SK-N-SH (cell line): ENCODE data around the gene TMEM92. TPM values are rescaled to one million over a fixed set of nuclear protein-coding genes. Genes with fewer than 3 reads are reported as not detected.

Experiments
- CTCF ChIA-PET: fragments of 300-600, 350-600 bp; formaldehyde crosslinking; extraction: SDS; loops from one replicate; lab custom pipeline; 2021; lab: Yijun Ruan, JAX
- POLR2A ChIA-PET: fragments of 350-600 bp; sonication (Branson Sonifier 250); formaldehyde crosslinking; extraction: SDS; loops from one replicate; lab custom pipeline; 2020; ENCODE audit warnings: antibody characterized with exemption, inconsistent platforms; lab: Yijun Ruan, JAX
- DNase-seq: peaks from one replicate; pipeline ENCODE4 v3.0.0; 2012
- H2AFZ ChIP-seq: fragments of 200-600 bp; sonication (generic); 2 replicates; pipeline ENCODE4 v1.8.1; 2016; ENCODE audit warnings: antibody characterized with exemption, mild to moderate bottlenecking, low read depth
- H3F3A ChIP-seq: fragments of 200-600 bp; sonication (generic); replicated peaks from 2 replicates; pipeline ENCODE3; 2016; ENCODE audit warnings: antibody characterized with exemption, mild to moderate bottlenecking; ENCODE audit not compliant: insufficient read depth
- H3K27ac ChIP-seq, 2 experiments: fragments of 200-500 bp in 1 of 2; fragments of 200-600 bp in 1 of 2; sonication (Bioruptor generic) in 1 of 2; sonication (generic), shearing (Covaris generic) in 1 of 2; 2 replicates each; pipeline versions ENCODE4 v1.5.1 to v1.6.1; 2014 to 2016; ENCODE audit warnings: low read depth in 2 of 2, inconsistent platforms in 1 of 2, low read length in 1 of 2, mild to moderate bottlenecking in 1 of 2, mixed read lengths in 1 of 2
- H3K27me3 ChIP-seq: fragments of 200-600 bp; sonication (generic), shearing (Covaris generic); 2 replicates; pipeline ENCODE4 v1.6.1; 2016; ENCODE audit warnings: mixed run types; ENCODE audit not compliant: insufficient read depth
- H3K36me3 ChIP-seq, 2 experiments: fragments of 200-500 bp in 1 of 2; fragments of 200-600 bp in 1 of 2; sonication (Bioruptor generic) in 1 of 2; sonication (generic) in 1 of 2; replicated peaks in 1 of 2; 2 replicates each; pipeline versions ENCODE3 to v1.5.1; 2014 to 2016; ENCODE audit warnings: low read length in 1 of 2, mild to moderate bottlenecking in 1 of 2; ENCODE audit not compliant: insufficient read depth in 2 of 2, control insufficient read depth in 1 of 2
- H3K4me1 ChIP-seq, 2 experiments: fragments of 200-500 bp in 1 of 2; fragments of 200-600 bp in 1 of 2; sonication (Bioruptor generic) in 1 of 2; sonication (generic), shearing (Covaris generic) in 1 of 2; 2 replicates each; pipeline versions ENCODE4 v1.5.1 to v1.6.1; 2014 to 2016; ENCODE audit warnings: low read depth in 1 of 2, low read length in 1 of 2, mixed run types in 1 of 2; ENCODE audit not compliant: insufficient read depth in 2 of 2, control insufficient read depth in 1 of 2
- H3K4me2 ChIP-seq: fragments of 200-600 bp; sonication (generic), shearing (Covaris generic); 2 replicates; pipeline ENCODE4 v1.6.1; 2017; ENCODE audit warnings: mixed run types
- H3K4me3 ChIP-seq, 2 experiments: fragments of 200-500 bp in 1 of 2; fragments of 200-600 bp in 1 of 2; sonication (Bioruptor generic) in 1 of 2; sonication (generic), shearing (Covaris generic) in 1 of 2; 2 replicates each; pipeline versions ENCODE4 v1.5.1 to v1.8.1; 2014 to 2016; ENCODE audit warnings: low read depth in 2 of 2, inconsistent platforms in 1 of 2, low read length in 1 of 2, mild to moderate bottlenecking in 1 of 2, mixed read lengths in 1 of 2, moderate library complexity in 1 of 2
- H3K79me2 ChIP-seq: fragments of 200-600 bp; sonication (generic); 2 replicates; pipeline ENCODE4 v1.8.1; 2017; ENCODE audit warnings: mild to moderate bottlenecking; ENCODE audit not compliant: insufficient read depth
- H3K9ac ChIP-seq: fragments of 200-600 bp; sonication (generic); 2 replicates; pipeline ENCODE4 v1.6.1; 2017; ENCODE audit warnings: mixed run types
- H3K9me2 ChIP-seq: fragments of 200-600 bp; sonication (generic); 2 replicates; pipeline ENCODE4 v1.6.1; 2017; ENCODE audit warnings: mixed run types
- H3K9me3 ChIP-seq: fragments of 200-600 bp; sonication (generic); 2 replicates; pipeline ENCODE4 v1.6.1; 2017; ENCODE audit warnings: mixed run types, mild to moderate bottlenecking, moderate library complexity
- H4K20me1 ChIP-seq: fragments of 200-600 bp; sonication (generic); 2 replicates; pipeline ENCODE4 v1.6.1; 2017; ENCODE audit warnings: mild to moderate bottlenecking, mixed run types; ENCODE audit not compliant: insufficient read depth
- CHD2 ChIP-seq: fragments of 150-350 bp; IDR thresholded peaks from 2 replicates; pipeline ENCODE4 v1.6.1; 2018; ENCODE audit warnings: low read length; ENCODE audit not compliant: partially characterized antibody
- ELF1 ChIP-seq: IDR thresholded peaks from 2 replicates; pipeline ENCODE4 v1.4.0; 2012
- EZH2phosphoT487 ChIP-seq: fragments of 200-600 bp; sonication (generic); IDR thresholded peaks from 2 replicates; pipeline ENCODE4 v1.6.1; 2017; ENCODE audit warnings: low read depth, mixed run types, mild to moderate bottlenecking, antibody characterized with exemption, moderate library complexity, borderline replicate concordance
- FOSL2 ChIP-seq: IDR thresholded peaks from 2 replicates; pipeline ENCODE4 v1.4.0; 2012; ENCODE audit warnings: low read depth, mild to moderate bottlenecking, moderate library complexity, borderline replicate concordance
- FOXJ3 ChIP-seq: sonication (generic); formaldehyde crosslinking; IDR thresholded peaks from 2 replicates; pipeline ENCODE4 v1.5.1; 2020; ENCODE audit warnings: mild to moderate bottlenecking, missing genetic modification reagents
- GABPA ChIP-seq: IDR thresholded peaks from 2 replicates; pipeline ENCODE4 v1.4.0; 2012; ENCODE audit warnings: low read depth, mild to moderate bottlenecking
- MAX ChIP-seq: IDR thresholded peaks from 2 replicates; pipeline ENCODE4 v1.4.0; 2012; ENCODE audit warnings: low read depth
- PBX3 ChIP-seq: IDR thresholded peaks from 2 replicates; pipeline ENCODE4; 2012
- POLR2AphosphoS5 ChIP-seq: IDR thresholded peaks from 2 replicates; pipeline ENCODE4 v1.6.1; 2012; ENCODE audit warnings: low read depth, low read length
- RAD21 ChIP-seq: IDR thresholded peaks from 2 replicates; pipeline ENCODE4 v1.6.1; 2012; ENCODE audit warnings: mild to moderate bottlenecking, low read length
- RCOR1 ChIP-seq: fragments of 150-350 bp; IDR thresholded peaks from 2 replicates; pipeline ENCODE4 v1.6.1; 2017; ENCODE audit warnings: antibody characterized with exemption, low read length
- REST ChIP-seq: IDR thresholded peaks from 2 replicates; pipeline ENCODE4 v1.6.1; 2012; ENCODE audit warnings: mild to moderate bottlenecking, low read depth, low read length, moderate library complexity
- RXRA ChIP-seq: IDR thresholded peaks from 2 replicates; pipeline ENCODE4 v1.4.0; 2012; ENCODE audit warnings: low read depth, mild to moderate bottlenecking, borderline replicate concordance
- TAF1 ChIP-seq: IDR thresholded peaks from 2 replicates; pipeline ENCODE4 v1.6.1; 2012; ENCODE audit warnings: low read depth, mild to moderate bottlenecking, low read length, moderate library complexity, borderline replicate concordance
- TCF12 ChIP-seq: IDR thresholded peaks from 2 replicates; pipeline ENCODE4 v1.4.0; 2012
- USF1 ChIP-seq: IDR thresholded peaks from 2 replicates; pipeline ENCODE4 v1.4.0; 2012; ENCODE audit warnings: low read depth, borderline replicate concordance
- YY1 ChIP-seq: IDR thresholded peaks from 2 replicates; pipeline ENCODE4 v1.4.0; 2012; ENCODE audit warnings: low read depth, mild to moderate bottlenecking
- ZBTB33 ChIP-seq: IDR thresholded peaks from 2 replicates; pipeline ENCODE4 v1.4.0; 2012; ENCODE audit warnings: low read depth, borderline replicate concordance
- WGBS: methylation state at CpG from one replicate; pipeline ENCODE4 v1.1.6; 2017; ENCODE audit warnings: low lambda C conversion rate; 5-methylcytosine and 5-hydroxymethylcytosine counted together
- polyA plus RNA-seq, 3 experiments: library from polyadenylated mRNA; depleted of rRNA; stranded (reverse); fragments of >200 nt; gene quantifications; 2 replicates each; pipeline ENCODE4 v1.2.3, GENCODE V29; 2012

TMEM92 gene
- polyA plus RNA-seq, 1 of the 3 experiments (the other 2 are of a cell fraction): 0.46 TPM

- TF ChIP-seq PBX3: no peak
- TF ChIP-seq REST: no peak
- TF ChIP-seq ELF1: no peak
- no peak for TF ChIP-seq RXRA
- no peak for TF ChIP-seq USF1
- TF ChIP-seq EZH2phosphoT487: no peak
- no peak for TF ChIP-seq FOXJ3
- no peak for TF ChIP-seq TAF1
- TF ChIP-seq FOSL2: peak; percentile 55; the same call in 1 of the 2 replicates
- no peak for TF ChIP-seq RAD21
- TF ChIP-seq POLR2AphosphoS5: peak; percentile 29; the same call in 1 of the 2 replicates
- no peak for TF ChIP-seq YY1
- no peak for TF ChIP-seq GABPA
- no peak for TF ChIP-seq ZBTB33
- no peak for TF ChIP-seq RCOR1
- TF ChIP-seq TCF12: peak; percentile 12; the same call in 1 of the 2 replicates
- no peak for TF ChIP-seq MAX
- TF ChIP-seq CHD2: no peak
- peaks cover 17% of the 10 kb centered on the region for H3F3A ChIP-seq
- POLR2A ChIA-PET: interaction anchor here (1.9 kb wide), 1 partner anchor 55 kb away, joined by 6 read pairs; no protein-coding TSS in a partner anchor
- H3K36me3 ChIP-seq: no peaks in the 10 kb centered on the region
- DNase-seq: peak; percentile 67
- peak overlapping the region; percentile 8 to 15; a peak in 2 of 4 replicates for H3K27ac ChIP-seq
- H4K20me1 ChIP-seq: no peaks in the 10 kb centered on the region
- WGBS: 73% methylated on average over 22 of the region's 23 CpGs
- CTCF ChIA-PET: interaction anchor here (0.9 to 53.3 kb wide), 13 partner anchors 7 to 170 kb away, joined by 3 to 2150 read pairs (median 4); partner anchors contain the start of genes COL1A1 and TMEM92
- H3K4me1 ChIP-seq: peaks cover 49 to 51% of the 10 kb centered on the region in 2 experiments; a peak in 3 of 4 replicates
- no peaks in the 10 kb centered on the region for H3K79me2 ChIP-seq
- H3K9me2 ChIP-seq: no peaks in the 10 kb centered on the region
- no peaks in the 10 kb centered on the region for H3K9me3 ChIP-seq
- no peak overlapping the region for H2AFZ ChIP-seq
- no peak overlapping the region for H3K4me3 ChIP-seq
- no peaks in the 10 kb centered on the region for H3K27me3 ChIP-seq
- H3K9ac ChIP-seq: peak overlapping the region; percentile 17; the same call in 1 of the 2 replicates
- peak overlapping the region; percentile 92 for H3K4me2 ChIP-seq
Measured at GRCh38 chr17:50264263-50265113, 9.8 kb upstream of the TMEM92 start.
